Bronchial epithelial cell (primary cell): ENCODE results near the gene MOB4. TPM values are rescaled to one million over a fixed set of nuclear protein-coding genes. Genes with fewer than 3 reads are reported as not detected.
A peak's percentile ranks its signal among the peaks of the same experiment; 100 is the strongest.

Experiments used
- DNase-seq: peaks from one replicate; pipeline ENCODE4 v3.0.0-alpha.2; 2010; ENCODE audit warnings: low read depth
- FAIRE-seq: peaks from 2 replicates; lab custom pipeline; 2011; peaks lifted over from hg19 to GRCh38; lab: Jason Lieb, UNC
- H3K27me3 ChIP-seq: 2 replicates; pipeline ENCODE4 v1.5.1; 2011; ENCODE audit warnings: low read length; ENCODE audit not compliant: control insufficient read depth, insufficient read depth
- H3K36me3 ChIP-seq: 2 replicates; pipeline ENCODE4 v1.5.1; 2011; ENCODE audit warnings: low read length; ENCODE audit not compliant: control insufficient read depth, insufficient read depth
- H3K4me3 ChIP-seq: 2 replicates; pipeline ENCODE4 v1.5.1; 2011; ENCODE audit warnings: mild to moderate bottlenecking, low read depth, low read length, control low read depth
- total RNA-seq: library from RNA; depleted of rRNA; stranded (reverse); fragments of >200 nt; gene quantifications from 2 replicates; pipeline ENCODE4 v1.2.1, GENCODE V29; 2014
- TF ChIP-seq, protein P1 (sequence below): IDR thresholded peaks from 2 replicates; pipeline ENCODE4 v1.5.1; 2011; ENCODE audit warnings: mild to moderate bottlenecking, moderate library complexity, low read length, control low read depth, inconsistent platforms; ENCODE audit not compliant: insufficient read depth, severe bottlenecking

Gene MOB4
- total RNA-seq, 1 donor from 2014 or later: 15.0 TPM

DNA sequence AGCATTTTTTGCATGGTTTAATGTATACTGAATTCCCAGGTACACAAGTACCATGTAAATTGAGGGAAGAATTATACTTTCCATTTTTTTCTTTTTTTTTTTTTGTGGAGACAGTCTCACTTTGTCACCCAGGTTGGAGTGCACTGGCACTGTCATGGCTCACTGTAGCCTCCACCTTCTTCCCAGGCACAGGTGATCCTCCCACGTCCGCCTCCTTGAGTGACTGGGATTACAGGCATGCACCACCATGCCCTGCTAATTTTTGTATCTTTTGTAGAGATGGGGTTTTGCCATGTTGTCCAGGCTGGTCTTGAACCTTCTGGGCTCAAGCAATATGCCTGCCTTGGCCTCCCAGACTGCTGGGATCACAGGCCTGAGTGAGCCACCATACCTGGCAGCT, 11.9 kb upstream of the MOB4 start:
- DNase-seq: no peak
- TF ChIP-seq, protein P1, sequence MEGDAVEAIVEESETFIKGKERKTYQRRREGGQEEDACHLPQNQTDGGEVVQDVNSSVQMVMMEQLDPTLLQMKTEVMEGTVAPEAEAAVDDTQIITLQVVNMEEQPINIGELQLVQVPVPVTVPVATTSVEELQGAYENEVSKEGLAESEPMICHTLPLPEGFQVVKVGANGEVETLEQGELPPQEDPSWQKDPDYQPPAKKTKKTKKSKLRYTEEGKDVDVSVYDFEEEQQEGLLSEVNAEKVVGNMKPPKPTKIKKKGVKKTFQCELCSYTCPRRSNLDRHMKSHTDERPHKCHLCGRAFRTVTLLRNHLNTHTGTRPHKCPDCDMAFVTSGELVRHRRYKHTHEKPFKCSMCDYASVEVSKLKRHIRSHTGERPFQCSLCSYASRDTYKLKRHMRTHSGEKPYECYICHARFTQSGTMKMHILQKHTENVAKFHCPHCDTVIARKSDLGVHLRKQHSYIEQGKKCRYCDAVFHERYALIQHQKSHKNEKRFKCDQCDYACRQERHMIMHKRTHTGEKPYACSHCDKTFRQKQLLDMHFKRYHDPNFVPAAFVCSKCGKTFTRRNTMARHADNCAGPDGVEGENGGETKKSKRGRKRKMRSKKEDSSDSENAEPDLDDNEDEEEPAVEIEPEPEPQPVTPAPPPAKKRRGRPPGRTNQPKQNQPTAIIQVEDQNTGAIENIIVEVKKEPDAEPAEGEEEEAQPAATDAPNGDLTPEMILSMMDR: no peak
- no peak for FAIRE-seq
- peaks cover 2% of the 10 kb centered on the region for H3K36me3 ChIP-seq
- H3K4me3 ChIP-seq: no peak overlapping the region
- no peaks in the 10 kb centered on the region for H3K27me3 ChIP-seq

DNA sequence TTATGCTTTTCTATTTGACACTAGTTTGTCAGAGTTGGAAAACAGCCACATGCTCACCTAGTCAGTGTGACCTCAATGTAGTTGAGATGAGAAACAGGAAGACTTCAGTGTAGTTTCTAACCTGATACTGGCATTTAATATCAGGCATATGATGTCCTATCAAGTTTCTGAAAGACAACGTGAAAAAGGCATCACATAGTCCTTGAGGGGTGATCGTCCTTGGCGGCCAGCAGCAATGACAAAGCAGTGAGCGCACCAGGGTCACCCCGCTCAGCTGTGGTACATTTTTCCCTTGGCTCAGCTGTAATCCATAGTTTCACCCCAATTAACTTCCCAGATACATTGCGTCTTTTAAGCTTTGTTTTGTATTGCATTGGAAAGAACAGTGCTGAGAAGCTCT, 11.4 kb upstream of the MOB4 start:
- no peak for FAIRE-seq
- TF ChIP-seq, protein P1: no peak
- Histone ChIP-seq H3K36me3 (peaks cover 2% of the 10 kb centered on the region), H3K4me3 (no peak overlapping the region), H3K27me3 (no peaks in the 10 kb centered on the region)
- no peak for DNase-seq

DNA sequence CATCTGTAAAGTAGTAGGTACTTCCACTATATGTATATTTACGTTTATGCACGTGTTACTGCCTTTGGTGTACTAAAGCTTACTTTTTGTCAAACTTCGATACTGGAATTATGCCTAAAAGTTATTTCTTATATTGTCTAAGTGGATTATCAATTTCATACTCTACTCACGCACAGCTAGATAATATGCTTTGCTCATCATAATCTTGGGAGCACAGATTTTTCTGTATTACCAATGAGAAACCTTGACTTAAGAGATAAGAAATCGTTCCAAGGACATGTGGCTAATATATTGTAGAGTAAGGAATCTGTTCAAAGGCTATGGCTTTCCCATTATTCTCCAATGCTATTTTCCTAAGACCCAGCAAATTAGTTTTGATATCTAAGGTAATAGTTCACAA, 9.2 kb upstream of the MOB4 start:
- H3K36me3 ChIP-seq: peaks cover 2% of the 10 kb centered on the region
- FAIRE-seq: no peak
- H3K4me3 ChIP-seq: no peak overlapping the region
- no peaks in the 10 kb centered on the region for H3K27me3 ChIP-seq
- DNase-seq: no peak
- TF ChIP-seq, protein P1: no peak

DNA sequence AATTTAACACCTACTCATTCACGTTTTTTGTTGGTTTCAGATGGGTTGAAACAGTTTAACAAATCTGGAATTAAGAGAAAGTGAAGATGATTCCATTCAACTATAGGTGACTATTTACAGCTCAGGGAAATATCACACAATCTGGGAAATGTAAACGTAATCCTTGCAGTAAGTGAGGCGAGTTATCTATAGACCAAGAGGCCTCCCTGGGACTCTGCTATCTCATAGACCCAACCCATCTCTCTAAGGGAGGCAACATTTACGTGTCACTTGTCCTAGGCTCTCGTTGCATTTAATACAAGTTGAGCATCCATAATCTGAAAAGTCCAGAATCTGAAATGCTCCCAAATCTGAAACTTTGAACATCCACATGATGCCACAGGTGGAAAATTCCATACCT, 2.0 kb upstream of the MOB4 start:
- no peaks in the 10 kb centered on the region for H3K36me3 ChIP-seq
- H3K27me3 ChIP-seq: no peaks in the 10 kb centered on the region
- DNase-seq: no peak
- no peak for FAIRE-seq
- no peak overlapping the region for H3K4me3 ChIP-seq
- TF ChIP-seq, protein P1: no peak

DNA sequence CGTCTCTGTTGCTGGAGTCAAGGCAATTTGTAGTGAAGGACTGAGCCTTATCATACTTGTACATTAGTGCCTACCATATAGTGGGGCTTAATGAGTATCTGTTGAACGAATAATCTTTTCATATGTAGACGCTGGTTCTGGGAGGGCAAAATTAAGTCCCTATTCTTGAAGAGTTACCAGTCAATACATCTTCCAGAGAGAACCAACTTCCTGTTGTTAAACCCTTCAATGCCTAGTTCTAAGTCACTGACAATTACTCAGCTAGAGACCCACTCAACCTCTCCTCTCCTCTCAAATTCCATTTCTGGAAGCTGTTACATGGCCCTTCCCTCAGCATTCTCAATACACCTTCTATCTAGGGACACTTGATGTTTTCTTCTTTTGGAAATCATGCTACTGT, 1.1 kb upstream of the MOB4 start:
- Histone ChIP-seq H3K36me3 (no peaks in the 10 kb centered on the region), H3K27me3 (no peaks in the 10 kb centered on the region), H3K4me3 (no peak overlapping the region)
- peak; percentile 27 for DNase-seq
- TF ChIP-seq, protein P1: no peak
- FAIRE-seq: no peak

DNA sequence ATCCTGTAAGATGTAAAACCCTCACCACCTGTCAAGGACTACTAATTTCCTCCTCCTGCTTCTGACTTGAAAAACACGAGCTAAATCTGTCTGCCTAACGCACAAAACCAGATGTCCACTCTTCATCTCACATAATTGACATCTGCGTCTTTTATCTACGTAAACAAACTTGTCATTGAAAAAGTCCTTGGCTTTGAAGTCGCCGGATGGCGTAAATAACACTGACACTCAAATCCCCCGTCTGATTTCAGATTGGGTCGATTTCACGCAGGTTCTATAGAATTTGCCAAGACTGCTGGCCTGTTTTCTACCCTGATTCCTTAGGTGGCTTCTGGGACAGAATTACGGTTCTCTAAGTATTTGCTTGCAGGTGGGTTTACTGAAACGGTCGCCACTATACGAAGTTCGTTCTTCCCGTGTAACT, 539 bp upstream of the MOB4 start:
- FAIRE-seq (no peak), DNase-seq (no peak)
- TF ChIP-seq, protein P1: no peak
- H3K4me3 ChIP-seq: peak overlapping the region; percentile 88
- no peaks in the 10 kb centered on the region for H3K36me3 ChIP-seq
- no peaks in the 10 kb centered on the region for H3K27me3 ChIP-seq
